H1 (cell line): ENCODE results near the gene DUS4L. TPM values are rescaled to one million over a fixed set of nuclear protein-coding genes. Genes with fewer than 3 reads are reported as not detected.

Source experiments
- CTCF ChIA-PET: fragments of 300-600 bp; sonication (Branson Sonifier 250); formaldehyde crosslinking; loops from one replicate; lab custom pipeline; 2021; ENCODE audit not compliant: partially characterized antibody; lab: Charles Lee
- POLR2A ChIA-PET: fragments of 300-600 bp; sonication (Branson Sonifier 250); formaldehyde crosslinking; loops from one replicate; lab custom pipeline; 2021; ENCODE audit warnings: inconsistent platforms; ENCODE audit not compliant: partially characterized antibody; lab: Charles Lee
- DNase-seq, 2 experiments: peaks; one replicate each; pipeline versions ENCODE4 v3.0.0 to v3.0.0-alpha.2; 2010 to 2022; ENCODE audit warnings: low spot score in 2 of 2, low read depth in 1 of 2, mixed read lengths in 1 of 2
- FAIRE-seq: peaks from 2 replicates; lab custom pipeline; 2011; peaks lifted over from hg19 to GRCh38; lab: Jason Lieb, UNC
- H2AFZ ChIP-seq: 2 replicates; pipeline ENCODE4 v1.8.1; 2012; ENCODE audit warnings: low read length, inconsistent platforms
- H2AK5ac ChIP-seq: 2 replicates; pipeline ENCODE4 v1.6.1; 2013; ENCODE audit warnings: low read depth, low read length
- H2BK120ac ChIP-seq: replicated peaks from 2 replicates; pipeline ENCODE3; 2013; ENCODE audit warnings: low read depth, low read length, inconsistent platforms
- H2BK12ac ChIP-seq: 2 replicates; pipeline ENCODE4 v1.6.1; 2013; ENCODE audit warnings: low read depth, low read length
- H2BK15ac ChIP-seq: 2 replicates; pipeline ENCODE4 v1.6.1; 2013; ENCODE audit warnings: low read length
- H2BK20ac ChIP-seq: 2 replicates; pipeline ENCODE4 v1.6.1; 2013; ENCODE audit warnings: low read length
- H2BK5ac ChIP-seq: 2 replicates; pipeline ENCODE4 v1.6.1; 2013; ENCODE audit warnings: low read depth, low read length
- H3K14ac ChIP-seq: 2 replicates; pipeline ENCODE4 v1.6.1; 2013; ENCODE audit warnings: inconsistent platforms; ENCODE audit not compliant: insufficient read length
- H3K18ac ChIP-seq: 2 replicates; pipeline ENCODE4 v1.6.1; 2013; ENCODE audit warnings: low read length; ENCODE audit errors: extremely low read depth
- H3K23ac ChIP-seq: 2 replicates; pipeline ENCODE4 v1.6.1; 2013; ENCODE audit warnings: inconsistent platforms; ENCODE audit not compliant: insufficient read length
- H3K23me2 ChIP-seq: 2 replicates; pipeline ENCODE4 v1.6.1; 2013; ENCODE audit warnings: low read depth, low read length
- H3K27ac ChIP-seq: 2 replicates; pipeline ENCODE4 v1.6.1; 2011; ENCODE audit warnings: low read depth, low read length, inconsistent platforms
- H3K27me3 ChIP-seq, 4 experiments: replicated peaks in 1 of 4; 1 replicate in 1 of 4; 2 replicates in 3 of 4; pipeline versions ENCODE4 v1.6.1 to v1.8.1; 2011 to 2013; ENCODE audit warnings: low read length in 3 of 4, mild to moderate bottlenecking in 3 of 4, inconsistent platforms in 2 of 4, mixed read lengths in 2 of 4, moderate library complexity in 1 of 4; ENCODE audit not compliant: control insufficient read depth in 3 of 4, insufficient read depth in 3 of 4; ENCODE audit errors: extremely low read depth in 1 of 4
- H3K36me3 ChIP-seq, 4 experiments: 2 replicates each; pipeline versions ENCODE4 v1.6.1 to v1.8.1; 2011 to 2013; ENCODE audit warnings: mild to moderate bottlenecking in 4 of 4, low read length in 3 of 4, moderate library complexity in 2 of 4, control low read depth in 1 of 4, inconsistent platforms in 1 of 4; ENCODE audit not compliant: insufficient read depth in 4 of 4, control insufficient read depth in 2 of 4
- H3K4ac ChIP-seq: replicated peaks from 2 replicates; pipeline ENCODE3; 2013; ENCODE audit warnings: low read length, low read depth, mixed read lengths, inconsistent platforms; ENCODE audit not compliant: insufficient read length
- H3K4me1 ChIP-seq, 4 experiments: replicated peaks in 1 of 4; 1 replicate in 1 of 4; 2 replicates in 3 of 4; pipeline versions ENCODE4 v1.6.1 to v1.8.1; 2011 to 2013; ENCODE audit warnings: low read length in 3 of 4, inconsistent platforms in 2 of 4, mixed read lengths in 1 of 4; ENCODE audit not compliant: insufficient read depth in 4 of 4, control insufficient read depth in 3 of 4
- H3K4me2 ChIP-seq, 2 experiments: 2 replicates each; pipeline versions ENCODE4 v1.6.1 to v1.8.1; 2011 to 2013; ENCODE audit warnings: low read depth in 2 of 2, low read length in 2 of 2, control low read depth in 1 of 2, inconsistent platforms in 1 of 2, mild to moderate bottlenecking in 1 of 2; ENCODE audit not compliant: insufficient read depth in 1 of 2
- H3K4me3 ChIP-seq, 4 experiments: fragments of 200-600, 300-600 bp in 1 of 4; sonication (generic), shearing (Covaris generic), sonication (Bioruptor Twin) in 1 of 4; 2 replicates each; pipeline versions ENCODE4 v1.5.1 to v1.8.1; 2011 to 2016; ENCODE audit warnings: low read length in 4 of 4, low read depth in 3 of 4, control low read depth in 2 of 4, inconsistent platforms in 2 of 4, mild to moderate bottlenecking in 2 of 4, mixed read lengths in 1 of 4, moderate library complexity in 1 of 4; ENCODE audit not compliant: insufficient read depth in 2 of 4; ENCODE audit errors: extremely low read depth in 1 of 4
- H3K56ac ChIP-seq: replicated peaks from 2 replicates; pipeline ENCODE3; 2013; ENCODE audit warnings: low read depth, mild to moderate bottlenecking, mixed read lengths, low read length, inconsistent platforms; ENCODE audit not compliant: insufficient read length
- H3K79me1 ChIP-seq: 2 replicates; pipeline ENCODE4 v1.6.1; 2013; ENCODE audit warnings: low read depth, low read length, control low read depth
- H3K79me2 ChIP-seq, 2 experiments: 2 replicates each; pipeline versions ENCODE4 v1.6.1 to v1.8.1; 2012 to 2013; ENCODE audit warnings: low read length in 2 of 2, mild to moderate bottlenecking in 2 of 2, inconsistent platforms in 1 of 2; ENCODE audit not compliant: insufficient read depth in 2 of 2, control insufficient read depth in 1 of 2
- H3K9ac ChIP-seq, 4 experiments: replicated peaks in 1 of 4; 1 replicate in 1 of 4; 2 replicates in 3 of 4; pipeline versions ENCODE4 v1.6.1 to v1.8.1; 2011 to 2013; ENCODE audit warnings: low read depth in 3 of 4, low read length in 3 of 4, control low read depth in 2 of 4, mild to moderate bottlenecking in 2 of 4, moderate library complexity in 2 of 4, inconsistent platforms in 1 of 4; ENCODE audit errors: extremely low read depth in 1 of 4
- H3K9me3 ChIP-seq, 2 experiments: 2 replicates each; pipeline versions ENCODE4 v1.6.1 to v1.8.1; 2012 to 2013; ENCODE audit warnings: mild to moderate bottlenecking in 2 of 2, moderate library complexity in 2 of 2, control low read depth in 1 of 2, inconsistent platforms in 1 of 2, low read depth in 1 of 2, low read length in 1 of 2, mixed read lengths in 1 of 2; ENCODE audit not compliant: insufficient read depth in 2 of 2
- H4K20me1 ChIP-seq, 2 experiments: replicated peaks in 1 of 2; 2 replicates each; pipeline versions ENCODE3 to v1.8.1; 2011 to 2013; ENCODE audit warnings: inconsistent platforms in 2 of 2, low read length in 2 of 2, mild to moderate bottlenecking in 1 of 2; ENCODE audit not compliant: insufficient read depth in 2 of 2, control insufficient read depth in 1 of 2
- H4K5ac ChIP-seq: 2 replicates; pipeline ENCODE4 v1.6.1; 2013; ENCODE audit warnings: low read length, low read depth, mixed read lengths, inconsistent platforms; ENCODE audit not compliant: insufficient read length
- H4K8ac ChIP-seq: 2 replicates; pipeline ENCODE4 v1.8.0; 2013; ENCODE audit warnings: mild to moderate bottlenecking, moderate library complexity, low read length, inconsistent platforms; ENCODE audit not compliant: insufficient read depth; ENCODE audit errors: extremely low read depth
- H4K91ac ChIP-seq: replicated peaks from 2 replicates; pipeline ENCODE3; 2013; ENCODE audit warnings: low read length, mixed read lengths, inconsistent platforms; ENCODE audit not compliant: insufficient read length
- ATF2 ChIP-seq: IDR thresholded peaks from 2 replicates; pipeline ENCODE4 v1.6.1; 2012; ENCODE audit warnings: low read length, inconsistent platforms
- RNF2 ChIP-seq: fragments of 200-900, 300-1000 bp; sonication (generic); IDR thresholded peaks from 2 replicates; pipeline ENCODE4 v1.7.1; 2016; ENCODE audit warnings: borderline replicate concordance, low read depth, mild to moderate bottlenecking, antibody characterized with exemption, low read length; ENCODE audit not compliant: poor library complexity, severe bottlenecking; ENCODE audit errors: missing control alignments
- TAF1 ChIP-seq: IDR thresholded peaks from 2 replicates; pipeline ENCODE4 v1.6.1; 2011; ENCODE audit warnings: mild to moderate bottlenecking, low read depth, low read length
- WGBS, 2 experiments: shearing (Covaris generic) in 1 of 2; methylation state at CpG; one replicate each; pipeline versions ENCODE4 v1.1.6 to v1.1.7; 2013 to 2015; ENCODE audit warnings: low lambda C conversion rate in 2 of 2, mixed read lengths in 2 of 2, inconsistent platforms in 1 of 2, low coverage in 1 of 2, missing lambda C conversion rate in 1 of 2; ENCODE audit not compliant: insufficient replicate concordance in 2 of 2, insufficient coverage in 1 of 2, insufficient read length in 1 of 2; ENCODE audit errors: extremely low coverage in 1 of 2, missing lambda C conversion rate in 1 of 2; 5-methylcytosine and 5-hydroxymethylcytosine counted together
- polyA plus RNA-seq, 7 experiments: library from polyadenylated mRNA; depleted of rRNA in 3 of 7; stranded (reverse) in 5 of 7; unstranded in 2 of 7; fragments of >200 nt in 5 of 7; fragments of 200-250 nt in 2 of 7; gene quantifications; 1 replicate in 5 of 7; 2 replicates in 1 of 7; 4 replicates in 1 of 7; pipeline versions ENCODE4 v1.2.1 to v1.2.3, GENCODE V29; 2011 to 2013; ENCODE audit warnings: missing spikeins in 2 of 7, mixed read lengths in 2 of 7
- total RNA-seq: library from RNA; stranded (reverse); fragmentation: NEBNext Ultra II Directional; extraction: Animal tissue kit (Norgen Biotek cat#: 25700); gene quantifications from 2 replicates; pipeline ENCODE4 v1.2.1, GENCODE V29; 2021

Gene DUS4L
- total and polyA plus RNA-seq, 2 of the 8 experiments (the other 6 are each of a cell fraction or from before 2014, with no cell fraction given), result 6.1 to 11.5 TPM

- Histone ChIP-seq H3K4me1 (no peaks in the 10 kb centered on the region), H3K27ac (no peak overlapping the region), H3K9ac (no peak overlapping the region), H4K91ac (no peak overlapping the region), H2AK5ac (no peak overlapping the region), H2BK12ac (no peak overlapping the region), H2BK20ac (no peak overlapping the region), H4K20me1 (no peaks in the 10 kb centered on the region), H2AFZ (no peak overlapping the region), H4K8ac (no peak overlapping the region), H3K9me3 (peaks cover 3% of the 10 kb centered on the region in 2 experiments; a peak in 2 of 4 replicates), H3K79me2 (no peaks in the 10 kb centered on the region), H2BK120ac (no peak overlapping the region), H4K5ac (no peak overlapping the region), H3K27me3 (no peaks in the 10 kb centered on the region), H3K56ac (no peak overlapping the region), H3K36me3 (peaks cover 0 to 3% (median 0%) of the 10 kb centered on the region in 4 experiments; a peak in 1 of 8 replicates), H3K14ac (no peak overlapping the region), H3K23ac (no peak overlapping the region)
- POLR2A ChIA-PET, result no interaction called here
- CTCF ChIA-PET, result no interaction called here
- no peak for DNase-seq
- no peak for FAIRE-seq
- no peak for TF ChIP-seq ATF2
- no peak for TF ChIP-seq RNF2
- no peak for TF ChIP-seq TAF1
- TF ChIP-seq, all 59 proteins: peak for 0
- H3K4me3 ChIP-seq, result no peak overlapping the region
- no peak overlapping the region for H3K4me2 ChIP-seq
- no peak overlapping the region for H2BK5ac ChIP-seq
- H2BK15ac ChIP-seq, result no peak overlapping the region
- H3K79me1 ChIP-seq, result no peaks in the 10 kb centered on the region
- H3K4ac ChIP-seq, result no peak overlapping the region
- H3K23me2 ChIP-seq, result no peaks in the 10 kb centered on the region; the same call in 1 of the 2 replicates
- H3K18ac ChIP-seq, result no peak overlapping the region
- 93% methylated on average over 3 of the region's 3 CpGs; no CpG with 5 or more reads in 1 of the 2 experiments for WGBS, 2 experiments
Observed at GRCh38 chr7:107591421-107591820, 27.6 kb downstream of the DUS4L start.
